GM12874 (cell line): ENCODE measurements around the gene SLC17A3.

ENCODE experiments used
- CTCF ChIP-seq: IDR thresholded peaks from 2 replicates; pipeline ENCODE4 v1.5.1; 2011; ENCODE audit warnings: low read depth, mild to moderate bottlenecking, control low read depth, low read length, moderate library complexity; ENCODE audit not compliant: insufficient read depth

The SLC17A3 gene

GRCh38 chr6:25863360-25863759 is 10.7 kb downstream of the SLC17A3 start:
- no peak for TF ChIP-seq CTCF

GRCh38 chr6:25862199-25862598 is 11.8 kb downstream of the SLC17A3 start:
- TF ChIP-seq CTCF = no peak

GRCh38 chr6:25852756-25853155 is 21.3 kb downstream of the SLC17A3 start:
- no peak for TF ChIP-seq CTCF

GRCh38 chr6:25851961-25852360 is 22.1 kb downstream of the SLC17A3 start:
- TF ChIP-seq CTCF = no peak

GRCh38 chr6:25844518-25844917 is 29.5 kb downstream of the SLC17A3 start:
- no peak for TF ChIP-seq CTCF

- TF ChIP-seq CTCF = no peak
These were observed 31.5 kb downstream of the SLC17A3 start for GRCh38 chr6:25842526-25842925.

- no peak for TF ChIP-seq CTCF
These were observed 38.4 kb downstream of the SLC17A3 start for GRCh38 chr6:25835442-25836283.
